ENCODE data around the gene HOMER3. TPM values are rescaled to one million over a fixed set of nuclear protein-coding genes. Genes with fewer than 3 reads are reported as not detected.

HOMER3 gene
- total RNA-seq, 1 experiment from 2014 or later: not detected

DNA sequence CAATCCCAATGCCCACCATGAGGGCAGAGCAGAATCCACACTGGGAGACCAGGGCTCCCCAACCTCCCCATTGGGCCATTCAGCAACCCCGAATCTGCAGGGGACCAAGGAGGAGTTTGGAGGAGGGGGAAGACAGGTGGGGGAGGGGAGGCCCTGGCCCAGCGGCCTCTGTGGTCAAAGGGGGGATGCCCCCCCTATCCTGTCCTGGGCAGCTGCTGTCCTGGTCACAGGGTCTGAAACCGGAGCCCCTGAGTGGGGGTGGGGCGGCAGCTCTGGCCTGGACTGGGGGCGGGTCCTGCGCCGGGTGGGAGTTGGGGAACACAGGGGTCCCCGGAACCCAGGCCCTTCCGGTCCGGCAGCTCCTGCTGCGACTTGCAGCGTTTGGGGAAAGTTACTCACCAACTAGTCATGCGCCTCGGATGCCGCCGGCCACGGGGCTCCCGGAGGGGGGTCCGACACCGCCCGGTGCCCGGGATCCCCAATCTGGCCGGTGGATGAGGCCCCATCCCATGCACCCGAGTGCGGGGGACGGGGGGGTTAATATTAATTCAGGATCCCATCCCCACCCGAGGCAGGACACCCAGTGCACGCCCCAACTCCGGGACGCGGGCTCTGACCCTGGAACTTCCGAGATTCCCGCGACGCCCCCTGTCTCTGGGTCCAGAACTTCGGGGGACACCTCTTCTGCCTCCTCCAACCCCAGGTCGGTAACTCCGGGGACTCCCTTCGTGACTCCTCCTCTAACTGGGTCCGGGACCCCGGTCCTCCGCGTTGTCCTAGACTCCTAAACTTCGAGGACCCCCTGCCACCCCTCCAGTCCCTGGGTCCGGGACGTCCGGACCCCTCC is 872 bp downstream of the HOMER3 start:
- 0 out of 2 replicates have a peak overlapping the region, but pooled peaks have one; percentile 47 for H3K9ac ChIP-seq (ENCODE audit: low read length)
- H3K36me3 ChIP-seq (ENCODE audit: insufficient read depth, low read length): no peaks in the 10 kb centered on the region
- H2AFZ ChIP-seq (ENCODE audit: low read length): no peak overlapping the region
- no peaks in the 10 kb centered on the region for H3K9me3 ChIP-seq (ENCODE audit: low read length)
- H3K9me2 ChIP-seq (replicated peaks; ENCODE audit: insufficient read depth, low read length): no peaks in the 10 kb centered on the region
- no peaks in the 10 kb centered on the region for H4K20me1 ChIP-seq (ENCODE audit: insufficient read depth, low read depth, low read length)
- DNase-seq: no peak
- H3K27me3 ChIP-seq (ENCODE audit: low read length): no peaks in the 10 kb centered on the region
- peak overlapping the region; percentile 41; the same call in 1 of the 2 replicates for H3K4me3 ChIP-seq (ENCODE audit: low read length)
- no peaks in the 10 kb centered on the region for H3K79me2 ChIP-seq (ENCODE audit: low read length)
- peak overlapping the region; percentile 42 for H3K4me2 ChIP-seq (ENCODE audit: low read depth, low read length, poor library complexity, severe bottlenecking)
- H3K4me1 ChIP-seq (ENCODE audit: low read length): peaks cover 10% of the 10 kb centered on the region
- H3K27ac ChIP-seq (ENCODE audit: low read length): no peak overlapping the region

DNA sequence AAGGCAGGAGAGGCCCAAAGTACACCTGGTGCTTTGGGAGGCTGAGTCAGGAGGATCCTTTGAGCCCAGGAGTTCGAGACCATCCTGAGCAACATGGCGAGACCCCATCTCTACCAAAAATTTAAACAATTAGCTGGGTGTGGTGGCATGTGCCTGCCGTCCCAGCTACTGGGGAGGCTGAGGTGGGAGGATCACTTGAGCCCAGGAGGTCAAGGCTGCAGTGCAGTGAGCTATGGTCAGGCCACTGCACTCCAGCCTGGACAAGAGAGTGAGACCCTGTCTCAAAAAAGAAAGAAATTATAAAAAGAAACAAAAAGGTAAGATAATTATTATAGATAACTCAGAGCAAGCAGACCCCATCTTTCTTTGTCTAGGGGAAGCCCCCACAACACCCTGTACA is 1.9 kb downstream of the HOMER3 start:
- H3K4me2 ChIP-seq (ENCODE audit: low read depth, low read length, poor library complexity, severe bottlenecking): no peak overlapping the region
- H3K79me2 ChIP-seq (ENCODE audit: low read length): no peaks in the 10 kb centered on the region

DNA sequence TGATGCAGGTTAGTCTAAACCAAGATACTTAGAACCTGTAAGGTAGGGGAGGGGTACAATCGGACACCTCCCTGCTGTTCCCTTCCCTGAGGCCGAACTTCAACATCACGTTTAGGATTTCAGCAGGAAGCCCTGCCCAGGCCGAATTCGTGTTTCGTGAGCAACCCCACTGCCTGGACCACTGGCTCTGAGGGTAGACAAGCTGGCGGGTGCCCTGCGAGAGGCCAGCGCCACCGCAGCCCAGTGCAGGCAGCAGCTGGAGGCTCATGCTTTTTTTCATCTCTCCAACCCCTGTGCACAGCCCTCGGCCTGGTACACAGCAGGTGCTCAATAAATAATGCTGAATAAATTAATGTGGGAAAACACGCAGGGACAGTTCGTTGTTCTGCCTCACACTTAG is 7.7 kb downstream of the HOMER3 start:
- H2AFZ ChIP-seq (ENCODE audit: low read length): no peak overlapping the region
- H3K4me3 ChIP-seq (ENCODE audit: low read length): no peak overlapping the region
- no peaks in the 10 kb centered on the region for H3K36me3 ChIP-seq (ENCODE audit: insufficient read depth, low read length)
- H3K4me1 ChIP-seq (ENCODE audit: low read length): peaks cover 8% of the 10 kb centered on the region
- no peak overlapping the region for H3K9ac ChIP-seq (ENCODE audit: low read length)
- DNase-seq: no peak
- H3K4me2 ChIP-seq (ENCODE audit: low read depth, low read length, poor library complexity, severe bottlenecking): no peak overlapping the region
- H3K27ac ChIP-seq (ENCODE audit: low read length): no peak overlapping the region
- no peaks in the 10 kb centered on the region for H3K79me2 ChIP-seq (ENCODE audit: low read length)
- H4K20me1 ChIP-seq (ENCODE audit: insufficient read depth, low read depth, low read length): 0 out of 2 replicates have a peak, but pooled peaks cover 5% of the 10 kb centered on the region
- H3K27me3 ChIP-seq (ENCODE audit: low read length): no peaks in the 10 kb centered on the region
- H3K9me2 ChIP-seq (replicated peaks; ENCODE audit: insufficient read depth, low read length): no peaks in the 10 kb centered on the region
- no peaks in the 10 kb centered on the region for H3K9me3 ChIP-seq (ENCODE audit: low read length)

More for the DNA sequence above, 1.9 kb downstream of the HOMER3 start:
- Histone ChIP-seq H3K36me3 (ENCODE audit: insufficient read depth, low read length) (no peaks in the 10 kb centered on the region), H3K27ac (ENCODE audit: low read length) (no peak overlapping the region), H3K4me1 (ENCODE audit: low read length) (peaks cover 10% of the 10 kb centered on the region), H4K20me1 (ENCODE audit: insufficient read depth, low read depth, low read length) (no peaks in the 10 kb centered on the region), H2AFZ (ENCODE audit: low read length) (no peak overlapping the region), H3K27me3 (ENCODE audit: low read length) (no peaks in the 10 kb centered on the region), H3K4me3 (ENCODE audit: low read length) (no peak overlapping the region), H3K9ac (ENCODE audit: low read length) (no peak overlapping the region), H3K9me3 (ENCODE audit: low read length) (no peaks in the 10 kb centered on the region), H3K9me2 (replicated peaks; ENCODE audit: insufficient read depth, low read length) (no peaks in the 10 kb centered on the region)
- DNase-seq: no peak

DNA sequence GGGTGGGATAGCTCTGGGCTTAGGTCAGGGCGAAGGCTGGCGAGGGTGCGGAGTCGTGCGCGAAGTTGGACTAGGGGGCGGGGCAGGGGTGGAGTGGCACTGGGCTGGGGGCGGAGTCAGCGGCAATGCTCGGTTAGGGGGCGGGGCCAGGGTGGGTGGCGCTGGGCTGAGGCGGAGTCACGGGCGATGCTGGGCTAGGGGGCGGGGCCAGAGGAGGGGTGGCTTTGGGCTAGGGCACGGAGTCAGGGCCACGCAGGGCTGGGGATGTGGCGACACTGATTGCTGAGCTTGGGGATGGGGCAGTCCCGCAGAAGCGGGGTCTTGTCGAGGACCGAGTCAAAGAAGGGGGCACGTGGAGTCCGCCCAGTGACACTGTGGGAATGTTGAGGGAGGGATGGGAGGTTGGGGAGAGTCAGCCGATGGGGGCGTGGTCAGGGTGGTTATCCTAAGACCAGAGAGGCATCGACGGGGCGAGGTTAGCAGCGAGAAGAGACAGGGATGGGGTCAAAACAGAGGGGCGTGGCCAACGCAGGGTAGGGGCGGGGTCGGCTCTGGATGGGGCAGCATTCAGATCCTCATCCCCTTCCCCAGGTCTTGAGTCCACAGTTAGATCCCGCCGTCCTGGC is 8.7 kb downstream of the HOMER3 start:
- H2AFZ ChIP-seq (ENCODE audit: low read length): no peak overlapping the region
- no peaks in the 10 kb centered on the region for H3K27me3 ChIP-seq (ENCODE audit: low read length)
- H3K79me2 ChIP-seq (ENCODE audit: low read length): no peaks in the 10 kb centered on the region
- no peak overlapping the region for H3K9ac ChIP-seq (ENCODE audit: low read length)
- H3K4me1 ChIP-seq (ENCODE audit: low read length): peaks cover 8% of the 10 kb centered on the region
- H3K9me3 ChIP-seq (ENCODE audit: low read length): no peaks in the 10 kb centered on the region
- H3K4me2 ChIP-seq (ENCODE audit: low read depth, low read length, poor library complexity, severe bottlenecking): peak overlapping the region; percentile 59
- no peaks in the 10 kb centered on the region for H3K36me3 ChIP-seq (ENCODE audit: insufficient read depth, low read length)
- no peak overlapping the region for H3K27ac ChIP-seq (ENCODE audit: low read length)
- no peaks in the 10 kb centered on the region for H3K9me2 ChIP-seq (replicated peaks; ENCODE audit: insufficient read depth, low read length)
- peak overlapping the region; percentile 49; the same call in 1 of the 2 replicates for H3K4me3 ChIP-seq (ENCODE audit: low read length)
- 0 out of 2 replicates have a peak, but pooled peaks cover 5% of the 10 kb centered on the region for H4K20me1 ChIP-seq (ENCODE audit: insufficient read depth, low read depth, low read length)
- peak; percentile 96 for DNase-seq

- no peak overlapping the region for H2AFZ ChIP-seq (ENCODE audit: low read length)
- no peak overlapping the region for H3K4me2 ChIP-seq (ENCODE audit: low read depth, low read length, poor library complexity, severe bottlenecking)
- peaks cover 8% of the 10 kb centered on the region for H3K4me1 ChIP-seq (ENCODE audit: low read length)
- H3K79me2 ChIP-seq (ENCODE audit: low read length): no peaks in the 10 kb centered on the region
- H3K9ac ChIP-seq (ENCODE audit: low read length): no peak overlapping the region
- no peaks in the 10 kb centered on the region for H3K9me3 ChIP-seq (ENCODE audit: low read length)
- no peak overlapping the region for H3K4me3 ChIP-seq (ENCODE audit: low read length)
- peak; percentile 57 for DNase-seq
- no peaks in the 10 kb centered on the region for H3K9me2 ChIP-seq (replicated peaks; ENCODE audit: insufficient read depth, low read length)
- H3K27ac ChIP-seq (ENCODE audit: low read length): no peak overlapping the region
- H3K36me3 ChIP-seq (ENCODE audit: insufficient read depth, low read length): 0 out of 2 replicates have a peak, but pooled peaks cover under 1% of the 10 kb centered on the region
- H3K27me3 ChIP-seq (ENCODE audit: low read length): no peaks in the 10 kb centered on the region
- 0 out of 2 replicates have a peak, but pooled peaks cover 5% of the 10 kb centered on the region for H4K20me1 ChIP-seq (ENCODE audit: insufficient read depth, low read depth, low read length)
These were observed 9.5 kb downstream of the HOMER3 start for GRCh38 chr19:18931316-18932162.

DNA sequence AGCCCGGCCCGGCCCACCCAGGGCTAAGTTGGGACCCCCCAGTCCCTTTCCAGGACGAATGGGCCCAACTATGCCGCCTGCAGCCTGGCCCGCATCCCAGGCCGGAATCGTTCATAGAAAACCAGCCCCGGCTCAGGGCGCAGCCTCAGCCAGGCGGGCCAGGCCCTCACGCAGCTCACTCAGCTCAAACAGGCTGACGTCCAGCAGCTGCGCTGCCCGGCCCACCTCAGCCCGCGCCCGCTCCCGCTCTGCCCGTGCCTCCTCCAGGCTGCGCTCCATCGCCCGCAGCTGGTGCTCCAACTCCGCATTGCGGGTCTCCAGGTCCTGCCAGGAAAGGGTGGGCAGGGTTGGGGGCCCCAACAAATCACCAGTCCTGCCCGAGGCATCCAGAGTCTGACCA is 11.7 kb downstream of the HOMER3 start:
- H3K9me3 ChIP-seq (ENCODE audit: low read length): no peaks in the 10 kb centered on the region

DNA sequence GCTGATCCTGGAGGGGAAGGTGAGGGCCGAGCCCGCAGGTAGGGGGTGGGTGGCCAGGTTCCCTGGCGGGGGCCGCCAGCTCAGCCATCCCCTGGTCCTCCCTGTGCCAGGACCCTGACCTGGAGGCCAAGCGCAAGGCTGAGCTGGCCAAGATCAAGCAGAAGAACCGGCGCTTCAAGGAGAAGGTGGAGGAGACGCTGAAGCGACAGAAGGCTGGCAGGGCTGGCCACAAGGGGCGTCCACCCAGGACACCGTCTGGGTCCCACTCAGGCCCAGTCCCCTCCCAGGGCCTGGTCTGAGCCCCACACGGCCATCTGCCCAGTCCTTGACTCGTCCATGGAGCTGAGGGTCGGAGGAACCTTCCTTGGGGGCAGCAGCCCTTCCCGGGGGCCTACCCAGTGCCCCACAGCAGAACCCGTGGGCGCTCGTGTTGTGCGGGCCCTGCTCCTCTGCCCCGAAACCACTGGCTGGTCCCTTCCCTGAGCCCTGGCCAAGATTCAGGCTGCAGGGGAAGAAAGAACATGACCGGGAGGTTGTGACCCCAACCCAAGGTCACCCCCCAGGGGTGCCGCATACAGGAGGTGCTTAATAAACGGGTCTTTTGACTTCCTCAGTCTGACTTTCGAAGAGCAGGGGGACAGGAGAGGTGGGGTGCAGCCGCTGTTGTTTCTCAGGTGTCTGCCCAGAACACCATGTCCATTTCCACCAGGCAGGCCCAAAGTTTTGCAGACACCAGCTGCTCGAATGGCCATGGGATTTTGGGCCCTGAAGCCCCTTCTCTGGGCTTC is 12.8 kb downstream of the HOMER3 start:
- no peaks in the 10 kb centered on the region for H3K9me2 ChIP-seq (replicated peaks; ENCODE audit: insufficient read depth, low read length)
- H3K36me3 ChIP-seq (ENCODE audit: insufficient read depth, low read length): peaks cover 16% of the 10 kb centered on the region
- peaks cover 8% of the 10 kb centered on the region for H3K4me1 ChIP-seq (ENCODE audit: low read length)

More for the DNA sequence above, 11.7 kb downstream of the HOMER3 start:
- H3K9ac ChIP-seq (ENCODE audit: low read length): no peak overlapping the region
- peaks cover 8% of the 10 kb centered on the region for H3K4me1 ChIP-seq (ENCODE audit: low read length)
- DNase-seq: no peak
- H3K4me3 ChIP-seq (ENCODE audit: low read length): no peak overlapping the region
- H2AFZ ChIP-seq (ENCODE audit: low read length): no peak overlapping the region
- no peaks in the 10 kb centered on the region for H3K9me2 ChIP-seq (replicated peaks; ENCODE audit: insufficient read depth, low read length)
- no peak overlapping the region for H3K4me2 ChIP-seq (ENCODE audit: low read depth, low read length, poor library complexity, severe bottlenecking)
- H3K79me2 ChIP-seq (ENCODE audit: low read length): no peaks in the 10 kb centered on the region
- H3K36me3 ChIP-seq (ENCODE audit: insufficient read depth, low read length): peaks cover 14% of the 10 kb centered on the region
- no peaks in the 10 kb centered on the region for H3K27me3 ChIP-seq (ENCODE audit: low read length)
- 0 out of 2 replicates have a peak, but pooled peaks cover 5% of the 10 kb centered on the region for H4K20me1 ChIP-seq (ENCODE audit: insufficient read depth, low read depth, low read length)
- no peak overlapping the region for H3K27ac ChIP-seq (ENCODE audit: low read length)

More for the DNA sequence above, 12.8 kb downstream of the HOMER3 start:
- Histone ChIP-seq H3K4me3 (ENCODE audit: low read length) (no peak overlapping the region), H4K20me1 (ENCODE audit: insufficient read depth, low read depth, low read length) (0 out of 2 replicates have a peak, but pooled peaks cover 5% of the 10 kb centered on the region), H2AFZ (ENCODE audit: low read length) (no peak overlapping the region), H3K79me2 (ENCODE audit: low read length) (no peaks in the 10 kb centered on the region), H3K27me3 (ENCODE audit: low read length) (no peaks in the 10 kb centered on the region), H3K9ac (ENCODE audit: low read length) (no peak overlapping the region), H3K9me3 (ENCODE audit: low read length) (no peaks in the 10 kb centered on the region), H3K4me2 (ENCODE audit: low read depth, low read length, poor library complexity, severe bottlenecking) (no peak overlapping the region), H3K27ac (ENCODE audit: low read length) (no peak overlapping the region)
- DNase-seq: no peak
